Small intestine (tissue), 7 donors: Measurements from ENCODE around the gene PIK3C3. TPM values are rescaled to one million over a fixed set of nuclear protein-coding genes. Genes with fewer than 3 reads are reported as not detected.

Experiments
- DNase-seq, 2 donors: peaks; one replicate each; pipeline versions ENCODE4 v3.0.0 to v3.0.0-alpha.2; 2013
- FAIRE-seq: peaks from 2 replicates; lab custom pipeline; 2012; peaks lifted over from hg19 to GRCh38; lab: Jason Lieb, UNC
- H3K27ac ChIP-seq, 3 donors: one replicate each; pipeline ENCODE4 v1.5.1; 2013; ENCODE audit warnings: low read length in 2 of 3, mild to moderate bottlenecking in 2 of 3, control low read depth in 1 of 3, inconsistent platforms in 1 of 3, low read depth in 1 of 3, moderate library complexity in 1 of 3
- H3K27me3 ChIP-seq, 3 donors: one replicate each; pipeline ENCODE4 v1.6.1; 2013; ENCODE audit warnings: low read length in 3 of 3, inconsistent platforms in 1 of 3; ENCODE audit not compliant: control insufficient read depth in 3 of 3, insufficient read depth in 3 of 3
- H3K36me3 ChIP-seq, 3 donors: one replicate each; pipeline ENCODE4 v1.6.1; 2013; ENCODE audit warnings: low read length in 3 of 3, inconsistent platforms in 1 of 3, low read depth in 1 of 3, mild to moderate bottlenecking in 1 of 3, moderate library complexity in 1 of 3; ENCODE audit not compliant: control insufficient read depth in 3 of 3, insufficient read depth in 2 of 3
- H3K4me1 ChIP-seq, 3 donors: one replicate each; pipeline ENCODE4 v1.6.1; 2013; ENCODE audit warnings: low read length in 2 of 3, inconsistent platforms in 1 of 3, low read depth in 1 of 3, mild to moderate bottlenecking in 1 of 3, moderate library complexity in 1 of 3; ENCODE audit not compliant: control insufficient read depth in 3 of 3, insufficient read depth in 2 of 3
- H3K4me3 ChIP-seq, 3 donors: one replicate each; pipeline ENCODE4 v1.5.1; 2013; ENCODE audit warnings: low read length in 3 of 3, control low read depth in 1 of 3, inconsistent platforms in 1 of 3, low read depth in 1 of 3, mild to moderate bottlenecking in 1 of 3, moderate library complexity in 1 of 3
- H3K9me3 ChIP-seq, 2 donors: one replicate each; pipeline ENCODE4 v1.6.1; 2013; ENCODE audit warnings: low read depth in 1 of 2, low read length in 1 of 2; ENCODE audit not compliant: control insufficient read depth in 2 of 2, insufficient read depth in 1 of 2
- WGBS, 3 donors: extraction: QIAGEN DNeasy Blood & Tissue Kit; methylation state at CpG; one replicate each; pipeline ENCODE4 v1.1.7; 2013; 5-methylcytosine and 5-hydroxymethylcytosine counted together
- polyA plus RNA-seq, 4 donors: library from polyadenylated mRNA; stranded (reverse) in 3 of 4; unstranded in 1 of 4; fragments of 200-250 nt in 3 of 4; fragments of 120-200 nt in 1 of 4; gene quantifications; one replicate each; pipeline versions ENCODE4 v1.2.1 to v1.2.3, GENCODE V29; 2013
- donor health status: healthy with polysubstance abuse.
- donor health status: control.
- donor health status: control.
- donor health status: Bipolar disorder and iron deficiency.
- donor health status: healthy.

Gene PIK3C3
- polyA plus RNA-seq, 4 donors = 17.0 to 42.0 (median 20.9) TPM

GRCh38 chr18:41923446-41923845 is 31.6 kb upstream of the PIK3C3 start:
- Histone ChIP-seq H3K36me3 (no peaks in the 10 kb centered on the region), H3K9me3 (no peaks in the 10 kb centered on the region), H3K4me3 (no peak overlapping the region), H3K4me1 (no peaks in the 10 kb centered on the region), H3K27me3 (no peaks in the 10 kb centered on the region), H3K27ac (no peak overlapping the region)
- FAIRE-seq (no peak), DNase-seq (no peak)

GRCh38 chr18:41928581-41928980 is 26.5 kb upstream of the PIK3C3 start:
- no peaks in the 10 kb centered on the region for H3K27me3 ChIP-seq
- FAIRE-seq = no peak
- H3K36me3 ChIP-seq = no peaks in the 10 kb centered on the region
- H3K9me3 ChIP-seq = no peaks in the 10 kb centered on the region
- H3K4me1 ChIP-seq = no peaks in the 10 kb centered on the region
- H3K4me3 ChIP-seq = no peak overlapping the region
- H3K27ac ChIP-seq = no peak overlapping the region
- DNase-seq = no peak

DNA sequence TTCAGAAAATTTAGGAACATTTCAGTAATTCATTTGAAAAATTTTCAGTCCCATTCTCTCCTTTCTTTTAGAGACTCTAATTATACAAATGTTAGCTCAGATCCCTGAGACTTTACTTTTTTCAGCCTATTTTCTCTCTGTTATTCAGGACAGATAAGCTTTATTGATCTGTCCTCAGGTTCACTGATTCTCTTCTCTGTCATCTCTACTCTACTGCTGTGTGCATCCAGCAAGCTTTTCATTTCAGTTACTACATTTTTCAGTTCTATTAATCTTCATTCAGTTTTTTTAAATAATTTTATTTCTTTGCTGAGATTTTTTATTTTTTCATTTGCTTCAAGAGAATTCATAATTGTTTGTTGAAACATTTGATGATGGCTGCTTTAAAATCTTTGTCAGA is 22.1 kb upstream of the PIK3C3 start:
- Histone ChIP-seq H3K4me1 (no peaks in the 10 kb centered on the region), H3K27ac (no peak overlapping the region), H3K9me3 (no peaks in the 10 kb centered on the region), H3K4me3 (no peak overlapping the region), H3K27me3 (peaks cover 0 to 3% (median 0%) of the 10 kb centered on the region in 3 donors), H3K36me3 (no peaks in the 10 kb centered on the region)
- DNase-seq (no peak), FAIRE-seq (no peak)

DNA sequence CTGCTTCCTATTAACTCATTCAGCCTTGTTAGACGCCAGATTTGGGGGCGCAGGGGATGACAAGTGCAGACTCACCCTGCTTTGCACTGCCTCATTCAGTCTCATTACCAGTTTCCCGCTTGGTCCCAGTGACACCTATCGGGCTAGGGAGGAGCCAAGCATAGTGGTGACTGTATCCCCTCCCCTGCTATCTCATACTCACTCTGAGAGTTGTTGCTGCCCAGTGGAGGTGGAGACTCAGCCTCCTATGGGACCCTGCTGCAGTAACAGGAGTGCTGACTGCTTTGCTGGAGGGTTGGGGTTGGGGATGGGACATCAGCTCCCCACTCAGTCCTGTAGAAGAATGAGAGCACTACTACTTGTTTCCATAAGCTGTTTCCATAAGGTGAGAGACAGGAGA is 21.3 kb upstream of the PIK3C3 start:
- H3K4me1 ChIP-seq = no peaks in the 10 kb centered on the region
- no peaks in the 10 kb centered on the region for H3K36me3 ChIP-seq
- FAIRE-seq (no peak), DNase-seq (no peak)
- H3K9me3 ChIP-seq = no peaks in the 10 kb centered on the region
- H3K27ac ChIP-seq = no peak overlapping the region
- H3K4me3 ChIP-seq = no peak overlapping the region
- H3K27me3 ChIP-seq = peaks cover 0 to 3% (median 0%) of the 10 kb centered on the region in 3 donors
- WGBS, 3 donors = 59 to 76% (median 71%) methylated on average over 4 of the region's 4 CpGs

GRCh38 chr18:41936471-41937134 is 18.4 kb upstream of the PIK3C3 start:
- FAIRE-seq = no peak
- H3K27me3 ChIP-seq = peaks cover 0 to 9% (median 0%) of the 10 kb centered on the region in 3 donors
- H3K4me3 ChIP-seq = no peak overlapping the region
- no peak for DNase-seq
- 24 to 34% (median 25%) methylated on average over 2 of the region's 2 CpGs for WGBS, 3 donors
- no peak overlapping the region for H3K27ac ChIP-seq
- H3K36me3 ChIP-seq = no peaks in the 10 kb centered on the region
- H3K9me3 ChIP-seq = no peaks in the 10 kb centered on the region
- no peaks in the 10 kb centered on the region for H3K4me1 ChIP-seq

DNA sequence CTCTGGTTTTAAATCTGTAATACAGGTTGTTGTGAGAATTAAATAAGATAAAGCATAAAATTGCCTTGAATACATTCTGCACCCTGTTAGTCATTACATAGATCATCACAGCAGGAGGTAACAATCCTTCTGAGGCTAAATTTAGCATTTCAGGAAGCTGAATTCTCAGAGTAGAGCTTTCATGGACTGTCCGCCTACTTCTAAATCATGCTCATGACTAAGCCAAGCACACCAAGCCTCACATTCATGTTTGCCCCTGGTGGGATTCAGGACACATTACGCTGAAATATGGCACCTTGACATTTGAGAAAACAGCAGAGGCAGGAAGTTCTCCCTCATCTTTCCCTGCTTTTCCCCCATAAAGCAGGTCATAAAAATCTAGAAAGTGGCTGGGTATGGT is 16.6 kb upstream of the PIK3C3 start:
- no peaks in the 10 kb centered on the region for H3K4me1 ChIP-seq
- DNase-seq = no peak
- no peak for FAIRE-seq
- peaks cover 0 to 9% (median 0%) of the 10 kb centered on the region in 3 donors for H3K27me3 ChIP-seq
- 92 to 98% (median 95%) methylated on average over 2 of the region's 2 CpGs for WGBS, 3 donors
- no peaks in the 10 kb centered on the region for H3K9me3 ChIP-seq
- H3K4me3 ChIP-seq = no peak overlapping the region
- H3K27ac ChIP-seq = no peak overlapping the region
- no peaks in the 10 kb centered on the region for H3K36me3 ChIP-seq

DNA sequence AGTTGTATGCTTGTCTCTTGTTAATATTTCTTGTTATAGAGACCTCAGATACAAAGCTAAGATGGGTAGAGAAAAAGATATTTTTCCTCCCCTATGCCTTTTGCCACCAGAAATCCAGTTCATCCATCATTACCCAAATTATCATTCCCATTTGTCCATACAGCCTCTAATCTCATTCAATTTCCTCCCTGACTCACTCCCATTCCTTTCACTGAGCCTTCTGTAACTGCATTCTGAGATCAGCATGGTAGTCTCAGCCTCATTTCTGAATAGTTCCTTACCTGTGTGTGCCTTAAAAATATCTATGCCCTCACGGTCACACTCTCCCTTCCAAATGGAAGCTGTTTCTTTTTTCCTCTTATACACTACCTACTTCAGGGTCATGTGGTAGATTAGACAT is 15.7 kb upstream of the PIK3C3 start:
- no peak for FAIRE-seq
- WGBS, 3 donors = 75 to 86% (median 83%) methylated on average over 1 of the region's 1 CpG

DNA sequence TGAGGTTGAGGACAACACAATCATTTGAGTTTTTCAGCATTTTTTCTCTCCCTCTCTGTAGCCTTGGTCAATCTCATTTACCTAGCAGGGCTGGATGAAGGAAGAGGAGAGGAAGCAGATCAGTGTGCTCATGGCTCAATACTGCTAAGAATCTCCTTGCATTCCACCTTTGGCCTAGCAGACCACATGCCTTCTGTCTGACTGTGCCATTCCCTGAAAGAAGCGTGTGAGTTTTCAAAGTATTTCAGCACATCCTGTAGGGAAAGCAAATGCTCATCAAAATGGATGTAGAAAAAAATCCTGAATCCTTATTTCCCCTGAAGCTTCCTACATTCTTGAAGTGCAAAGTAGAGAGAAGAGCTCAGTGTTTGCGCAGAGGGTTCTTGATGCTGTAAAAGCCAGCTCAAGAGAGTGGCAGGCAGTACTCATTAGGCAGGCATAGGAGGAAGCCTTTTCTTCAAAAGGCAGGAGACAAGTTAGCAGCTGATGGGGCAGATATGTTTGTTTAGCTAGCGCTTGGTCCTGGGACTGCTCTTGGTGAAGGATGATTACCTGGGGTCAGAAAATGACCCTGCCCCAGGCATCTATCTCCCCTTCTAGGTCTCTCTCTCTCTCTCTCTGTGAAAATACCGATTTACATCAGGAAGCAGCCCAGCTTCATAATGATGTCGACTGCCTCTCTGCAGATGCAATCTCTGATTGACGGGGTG is 14.4 kb upstream of the PIK3C3 start:
- DNase-seq (no peak), FAIRE-seq (no peak)
- H3K4me3 ChIP-seq = no peak overlapping the region
- H3K36me3 ChIP-seq = no peaks in the 10 kb centered on the region
- H3K27me3 ChIP-seq = peaks cover 0 to 10% (median 0%) of the 10 kb centered on the region in 3 donors
- H3K4me1 ChIP-seq = no peaks in the 10 kb centered on the region
- H3K27ac ChIP-seq = no peak overlapping the region
- H3K9me3 ChIP-seq = no peaks in the 10 kb centered on the region
- 52 to 57% (median 57%) methylated on average over 6 of the region's 6 CpGs for WGBS, 3 donors

More for the DNA sequence above, 15.7 kb upstream of the PIK3C3 start:
- H3K4me1 ChIP-seq = no peaks in the 10 kb centered on the region
- no peak for DNase-seq
- H3K9me3 ChIP-seq = no peaks in the 10 kb centered on the region
- H3K27ac ChIP-seq = no peak overlapping the region
- peaks cover 0 to 9% (median 0%) of the 10 kb centered on the region in 3 donors for H3K27me3 ChIP-seq
- no peaks in the 10 kb centered on the region for H3K36me3 ChIP-seq
- no peak overlapping the region for H3K4me3 ChIP-seq
